HepG2 (cell line): ENCODE results near the gene SLC35F3. TPM values are rescaled to one million over a fixed set of nuclear protein-coding genes. Genes with fewer than 3 reads are reported as not detected.

Source experiments
- ATAC-seq: fragments of 200-7000 bp; cut with Tn5 transposase; 3 replicates; pipeline ENCODE4 v1.9.1; 2020; ENCODE audit warnings: mild to moderate bottlenecking, moderate library complexity
- Bru-seq: library from RNA; stranded (reverse); fragments of 400-500 nt; gene quantifications from one replicate; lab custom pipeline; 2021; lab: Mats Ljungman, UMichigan
- BruChase-seq, 2 experiments: library from RNA; stranded (reverse); fragments of 400-500 nt; gene quantifications; one replicate each; lab custom pipeline; 2021; lab: Mats Ljungman, UMichigan
- BruUV-seq: library from RNA; stranded (reverse); fragments of 400-500 nt; replicated peaks from 2 replicates; lab custom pipeline; 2021; lab: Mats Ljungman, UMichigan
- CTCF ChIA-PET: fragments of 300-600 bp; formaldehyde crosslinking; extraction: SDS; loops from one replicate; lab custom pipeline; 2021; ENCODE audit warnings: low total read pairs, inconsistent platforms, low intra/inter-chr PET ratio; lab: Yijun Ruan, JAX
- POLR2A ChIA-PET: fragments of 350-600 bp; sonication (Branson Sonifier 250); formaldehyde crosslinking; loops from one replicate; lab custom pipeline; 2020; ENCODE audit warnings: antibody characterized with exemption, inconsistent platforms; lab: Yijun Ruan, JAX
- DNase-seq: peaks from one replicate; pipeline ENCODE4 v3.0.0-alpha.2; 2015; ENCODE audit warnings: low spot score
- FAIRE-seq: peaks from 3 replicates; lab custom pipeline; 2011; peaks lifted over from hg19 to GRCh38; lab: Jason Lieb, UNC
- H2AFZ ChIP-seq: one replicate; pipeline ENCODE4 v1.6.1; 2011; ENCODE audit warnings: low read length, inconsistent platforms
- H3K27ac ChIP-seq: fragments of 300-600 bp; 3 replicates; pipeline ENCODE4 v1.8.0; 2011; ENCODE audit warnings: mixed run types, mild to moderate bottlenecking, mixed read lengths, low read length, inconsistent platforms; ENCODE audit not compliant: insufficient read depth; ENCODE audit errors: extremely low read length
- H3K27me3 ChIP-seq, 2 experiments: fragments of 200-600 bp in 1 of 2; 2 replicates in 1 of 2; 3 replicates in 1 of 2; pipeline versions ENCODE4 v1.6.0 to v1.8.0; 2011; ENCODE audit warnings: low read length in 2 of 2, mild to moderate bottlenecking in 2 of 2, moderate library complexity in 2 of 2, inconsistent platforms in 1 of 2; ENCODE audit not compliant: insufficient read depth in 2 of 2, control insufficient read depth in 1 of 2
- H3K36me3 ChIP-seq, 2 experiments: fragments of 200-600 bp in 1 of 2; replicated peaks in 1 of 2; 2 replicates in 1 of 2; 3 replicates in 1 of 2; pipeline versions ENCODE4 v1.5.1 to v1.8.0; 2011; ENCODE audit warnings: low read length in 2 of 2, inconsistent platforms in 1 of 2; ENCODE audit not compliant: insufficient read depth in 2 of 2, control insufficient read depth in 1 of 2
- H3K4me1 ChIP-seq: 2 replicates; pipeline ENCODE4 v1.5.1; 2012; ENCODE audit warnings: low read length, inconsistent platforms; ENCODE audit not compliant: insufficient read depth
- H3K4me2 ChIP-seq: 2 replicates; pipeline ENCODE4 v1.6.0; 2011; ENCODE audit warnings: low read depth, low read length, inconsistent platforms
- H3K4me3 ChIP-seq, 3 experiments: fragments of 200-600 bp in 1 of 3; sonication (generic), shearing (Covaris generic) in 1 of 3; replicated peaks in 1 of 3; 2 replicates each; pipeline ENCODE4 v1.5.1; 2011 to 2016; ENCODE audit warnings: low read length in 3 of 3, inconsistent platforms in 2 of 3, low read depth in 2 of 3, mild to moderate bottlenecking in 2 of 3, control low read depth in 1 of 3, mixed read lengths in 1 of 3; ENCODE audit not compliant: insufficient read depth in 1 of 3
- H3K79me2 ChIP-seq: one replicate; pipeline ENCODE4 v1.6.1; 2011; ENCODE audit warnings: low read length, inconsistent platforms; ENCODE audit not compliant: insufficient read depth
- H3K9ac ChIP-seq: 2 replicates; pipeline ENCODE4 v1.6.0; 2011; ENCODE audit warnings: mild to moderate bottlenecking, low read depth, low read length, inconsistent platforms; ENCODE audit not compliant: insufficient read depth
- H3K9me3 ChIP-seq: 2 replicates; pipeline ENCODE4 v1.5.1; 2012; ENCODE audit warnings: mild to moderate bottlenecking, low read length
- H4K20me1 ChIP-seq: 2 replicates; pipeline ENCODE4 v1.6.0; 2011; ENCODE audit warnings: inconsistent platforms, mild to moderate bottlenecking, low read length, moderate library complexity; ENCODE audit not compliant: insufficient read depth
- FOXA1 ChIP-seq, 2 experiments: fragments of 450-650 bp in 1 of 2; sonication (generic) in 1 of 2; formaldehyde crosslinking in 1 of 2; IDR thresholded peaks; 2 replicates each; pipeline versions ENCODE4 v1.4.0 to v1.6.1; 2016 to 2020; ENCODE audit warnings: missing genetic modification reagents in 1 of 2
- KLF16 ChIP-seq, 2 experiments: sonication (generic) in 1 of 2; formaldehyde crosslinking in 1 of 2; IDR thresholded peaks; 2 replicates each; pipeline versions ENCODE4 v1.6.1 to v1.8.0; 2016 to 2023; ENCODE audit warnings: missing genetic modification reagents in 2 of 2, missing compliant biosample characterization in 1 of 2
- SAP130 ChIP-seq: IDR thresholded peaks from 2 replicates; pipeline ENCODE4 v1.6.1; 2016; ENCODE audit warnings: low read depth
- SOX6 ChIP-seq, 2 experiments: fragments of 450-650 bp in 1 of 2; sonication (generic) in 1 of 2; formaldehyde crosslinking in 1 of 2; IDR thresholded peaks; 2 replicates each; pipeline versions ENCODE4 v1.4.0 to v1.6.1; 2017 to 2020; ENCODE audit warnings: antibody characterized with exemption in 1 of 2, mild to moderate bottlenecking in 1 of 2, missing genetic modification reagents in 1 of 2
- TP53 ChIP-seq: sonication (generic); formaldehyde crosslinking; conservative IDR thresholded peaks from 2 replicates; pipeline ENCODE4 v1.4.0; 2020; ENCODE audit warnings: missing genetic modification reagents
- ZBTB7A ChIP-seq: sonication (generic); formaldehyde crosslinking; IDR thresholded peaks from 2 replicates; pipeline ENCODE4 v1.8.0; 2022; ENCODE audit warnings: mild to moderate bottlenecking, missing genetic modification reagents
- ZFY ChIP-seq: sonication (generic); formaldehyde crosslinking; IDR thresholded peaks from 2 replicates; pipeline ENCODE4 v1.4.0; 2020; ENCODE audit warnings: missing genetic modification reagents
- ZNF280B ChIP-seq: sonication (generic); formaldehyde crosslinking; IDR thresholded peaks from 2 replicates; pipeline ENCODE4 v1.5.0; 2020; ENCODE audit warnings: missing genetic modification reagents, mild to moderate bottlenecking, borderline replicate concordance
- ZNF629 ChIP-seq: sonication (generic); formaldehyde crosslinking; conservative IDR thresholded peaks from 2 replicates; pipeline ENCODE4 v1.5.0; 2020; ENCODE audit warnings: missing genetic modification reagents
- ZNF639 ChIP-seq: conservative IDR thresholded peaks from 2 replicates; pipeline ENCODE4 v1.6.1; 2018; ENCODE audit warnings: missing genetic modification reagents
- ZNF672 ChIP-seq: sonication (generic); formaldehyde crosslinking; IDR thresholded peaks from 2 replicates; pipeline ENCODE4 v1.8.1; 2022; ENCODE audit warnings: missing genetic modification reagents
- ZNF784 ChIP-seq: sonication (generic); formaldehyde crosslinking; IDR thresholded peaks from 2 replicates; pipeline ENCODE4 v1.5.1; 2020; ENCODE audit warnings: missing genetic modification reagents, mild to moderate bottlenecking, borderline replicate concordance
- whole genome bisulfite sequencing: methylation state at CpG from one replicate; pipeline ENCODE4 v1.1.6; 2017; ENCODE audit warnings: low lambda C conversion rate; 5-methylcytosine and 5-hydroxymethylcytosine counted together
- in situ Hi-C: cut with HindIII; loops from 2 replicates; pipeline ENCODE4 v1.10.0; 2017; ENCODE audit warnings: low pct_unique_long_range_greater_than_20kb; ENCODE audit not compliant: extremely low pct_ligation_motif_present
- intact Hi-C: fragments of 100-400 bp; cut with micrococcal nuclease; formaldehyde crosslinking; loops from one replicate; pipeline ENCODE4 v1.10.0; 2022; ENCODE audit not compliant: unreplicated experiment
- long read RNA-seq, 2 experiments: library from RNA in 1 of 2; library from polyadenylated mRNA in 1 of 2; stranded (forward) in 1 of 2; unstranded in 1 of 2; transcript quantifications; one replicate each; pipeline ENCODE4 v2.0.0, GENCODE V29; 2019 to 2022
- polyA minus RNA-seq, 3 experiments: library from RNA; depleted of rRNA, polyadenylated mRNA; stranded (reverse); fragments of >200 nt; gene quantifications; 2 replicates each; pipeline ENCODE4 v1.2.3, GENCODE V29; 2011; ENCODE audit warnings: low replicate concordance in 1 of 3
- polyA plus RNA-seq, 8 experiments: library from polyadenylated mRNA; depleted of rRNA in 3 of 8; stranded (reverse) in 7 of 8; unstranded in 1 of 8; fragments of >200 nt; fragmentation: Illumina TruSeq in 4 of 8; extraction: Trizol in 4 of 8; gene quantifications; 2 replicates each; pipeline versions ENCODE4 v1.2.1 to v1.2.3, GENCODE V29; 2011 to 2016; ENCODE audit warnings: low read depth in 4 of 8, missing spikeins in 1 of 8, mixed read lengths in 1 of 8; ENCODE audit not compliant: insufficient read depth in 1 of 8
- total RNA-seq, 5 experiments: library from RNA; depleted of rRNA; stranded (reverse); fragments of >200 nt; fragmentation: Illumina TruSeq; extraction: Trizol; gene quantifications; 2 replicates each; pipeline ENCODE4 v1.2.3, GENCODE V29; 2016; ENCODE audit warnings: low read depth in 1 of 5

SLC35F3 gene
- total RNA-seq (2016; rRNA removed; fragmentation: Illumina TruSeq; extraction: Trizol): not detected in 2 replicates
- not detected in 2 replicates for total RNA-seq (2016; cell fraction: cytosol; rRNA removed; fragmentation: Illumina TruSeq; extraction: Trizol; ENCODE audit: low read depth)
- total RNA-seq (2016; cell fraction: insoluble cytoplasmic fraction; rRNA removed; fragmentation: Illumina TruSeq; extraction: Trizol): 0.06 TPM in 1 of 2 replicates, not detected in the other
- not detected in 2 replicates for total RNA-seq (2016; cell fraction: membrane; rRNA removed; fragmentation: Illumina TruSeq; extraction: Trizol)
- total RNA-seq (2016; cell fraction: nucleus; rRNA removed; fragmentation: Illumina TruSeq; extraction: Trizol): not detected in 2 replicates
- polyA plus RNA-seq (2011; rRNA removed): not detected in 2 replicates
- not detected in 2 replicates for polyA plus RNA-seq (2011; cell fraction: cytosol; rRNA removed)
- polyA plus RNA-seq (2011; cell fraction: nucleus; rRNA removed): not detected in 2 replicates
- polyA plus RNA-seq (2012): not detected in 2 replicates
- polyA plus RNA-seq (2016; cell fraction: cytosol; fragmentation: Illumina TruSeq; extraction: Trizol; ENCODE audit: low read depth): not detected in 2 replicates
- polyA plus RNA-seq (2016; cell fraction: insoluble cytoplasmic fraction; fragmentation: Illumina TruSeq; extraction: Trizol; ENCODE audit: low read depth): not detected in 2 replicates
- polyA plus RNA-seq (2016; cell fraction: membrane; fragmentation: Illumina TruSeq; extraction: Trizol; ENCODE audit: low read depth): not detected in 2 replicates
- not detected in 2 replicates for polyA plus RNA-seq (2016; cell fraction: nucleus; fragmentation: Illumina TruSeq; extraction: Trizol; ENCODE audit: insufficient read depth, low read depth)
- polyA minus RNA-seq (2011; rRNA and poly(A)+ RNA removed; ENCODE audit: low replicate concordance): 0.44 TPM in 1 of 2 replicates, not detected in the other
- polyA minus RNA-seq (2011; cell fraction: cytosol; rRNA and poly(A)+ RNA removed): not detected in 2 replicates
- not detected in 2 replicates for polyA minus RNA-seq (2011; cell fraction: nucleus; rRNA and poly(A)+ RNA removed)
- percentile 10 among the genes with signal in this experiment for Bru-seq, nascent RNA
- BruChase-seq, experiment 1, labeled RNA remaining after a 6-hour chase: percentile 12 among the genes with signal in this experiment
- BruChase-seq, experiment 2, labeled RNA remaining after a 2-hour chase: percentile 15 among the genes with signal in this experiment
- long read RNA-seq, experiment 1: 0 reads
- long read RNA-seq, experiment 2: 0 reads

GRCh38 chr1:233904633-233905415, at the start of gene SLC35F3:
Gene SLC35F3 (plus strand): TSS chr1:233904676.
- in situ Hi-C loops: no loop called here

More at GRCh38 chr1:233904633-233905415, at the start of gene SLC35F3:
- BruUV-seq: no TSS peak
- Histone ChIP-seq H3K36me3 (no peaks in the 10 kb centered on the region), H3K79me2 (no peaks in the 10 kb centered on the region), H3K4me1 (no peaks in the 10 kb centered on the region), H3K9ac (no peak within 1 kb of the TSS), H4K20me1 (no peaks in the 10 kb centered on the region), H3K4me2 (no peak within 1 kb of the TSS), H3K27me3 (peaks cover 0 to 6% of the 10 kb centered on the region in 2 experiments; a peak in 2 of 5 replicates), H3K9me3 (no peaks in the 10 kb centered on the region), H3K27ac (no peak within 1 kb of the TSS), H3K4me3 (no peak within 1 kb of the TSS), H2AFZ (no peak within 1 kb of the TSS)
- FAIRE-seq: no peak
- DNase-seq: no peak
- POLR2A ChIA-PET: no interaction called here
- TF ChIP-seq ZNF280B (CRISPR knock-in tag): no peak
- no peak for TF ChIP-seq SAP130 (CRISPR knock-in tag)
- no peak for TF ChIP-seq ZBTB7A (CRISPR knock-in tag)
- no peak for TF ChIP-seq FOXA1 (IDR thresholded peaks at IDR 0.05)
- TF ChIP-seq FOXA1 (CRISPR knock-in tag; IDR thresholded peaks at IDR 0.05): no peak
- TF ChIP-seq TP53 (CRISPR knock-in tag): no peak
- no peak for TF ChIP-seq ZNF672 (CRISPR knock-in tag)
- no peak for TF ChIP-seq ZNF639 (CRISPR knock-in tag)
- TF ChIP-seq ZNF629 (CRISPR knock-in tag): no peak
- no peak for TF ChIP-seq SOX6 (IDR thresholded peaks at IDR 0.05)
- TF ChIP-seq SOX6 (CRISPR knock-in tag; IDR thresholded peaks at IDR 0.05): no peak
- no peak for TF ChIP-seq ZNF784 (CRISPR knock-in tag)
- TF ChIP-seq KLF16 (CRISPR knock-in tag; IDR thresholded peaks at IDR 0.05): no peak
- TF ChIP-seq ZFY: no peak
- intact Hi-C loops: no loop called here
- ATAC-seq: peak; percentile 61
- 36% methylated on average over 18 of the region's 101 CpGs for WGBS
- CTCF ChIA-PET: no interaction called here
